Neural cell (in vitro differentiated cells): ENCODE measurements around the gene OSBPL2. TPM values are rescaled to one million over a fixed set of nuclear protein-coding genes. Genes with fewer than 3 reads are reported as not detected.

Experiments
- H2AFZ ChIP-seq: fragments of 200-600, 300-800 bp; sonication (generic), shearing (Covaris generic); 2 replicates; pipeline ENCODE4 v1.6.0; 2014; ENCODE audit warnings: low read depth, mild to moderate bottlenecking, antibody characterized with exemption, low read length, moderate library complexity
- H3F3A ChIP-seq: fragments of 200-600 bp; shearing (Covaris generic); 2 replicates; pipeline ENCODE4 v1.6.1; 2016; ENCODE audit warnings: mild to moderate bottlenecking, moderate library complexity, mixed read lengths, antibody characterized with exemption, low read length; ENCODE audit not compliant: insufficient read depth, poor library complexity, severe bottlenecking
- H3K27ac ChIP-seq: fragments of 200-600, 300-800 bp; sonication (generic), shearing (Covaris generic); 2 replicates; pipeline ENCODE4 v1.5.1; 2014; ENCODE audit warnings: mild to moderate bottlenecking, low read length, moderate library complexity
- H3K27me3 ChIP-seq: fragments of 300-800, 200-600 bp; sonication (generic), shearing (Covaris generic); 2 replicates; pipeline ENCODE4 v1.6.0; 2014; ENCODE audit warnings: mild to moderate bottlenecking, low read depth, low read length, moderate library complexity; ENCODE audit not compliant: insufficient read depth
- H3K36me3 ChIP-seq: fragments of 300-800, 200-600 bp; sonication (generic), shearing (Covaris generic); 2 replicates; pipeline ENCODE4 v1.5.1; 2014; ENCODE audit warnings: mild to moderate bottlenecking, antibody characterized with exemption, low read length, moderate library complexity; ENCODE audit not compliant: insufficient read depth
- H3K4me2 ChIP-seq: fragments of 300-800, 200-600 bp; sonication (generic), shearing (Covaris generic); 2 replicates; pipeline ENCODE4 v1.6.0; 2014; ENCODE audit warnings: mild to moderate bottlenecking, low read length
- H3K4me3 ChIP-seq: fragments of 300-800, 200-600 bp; sonication (generic), shearing (Covaris generic); 2 replicates; pipeline ENCODE4 v1.5.1; 2014; ENCODE audit warnings: mild to moderate bottlenecking, low read length, moderate library complexity
- H3K79me2 ChIP-seq: fragments of 200-600 bp; shearing (Covaris generic); replicated peaks from 2 replicates; pipeline ENCODE4 v1.6.0; 2014; ENCODE audit warnings: mild to moderate bottlenecking, low read length, moderate library complexity; ENCODE audit not compliant: insufficient read depth
- H3K9ac ChIP-seq: fragments of 300-800, 200-600 bp; sonication (generic), shearing (Covaris generic); 2 replicates; pipeline ENCODE4 v1.6.1; 2016; ENCODE audit warnings: mild to moderate bottlenecking, low read length, mixed read lengths
- H3K9me2 ChIP-seq: fragments of 200-600 bp; shearing (Covaris generic); 2 replicates; pipeline ENCODE4 v1.6.1; 2016; ENCODE audit warnings: mild to moderate bottlenecking, low read length, mixed read lengths; ENCODE audit not compliant: insufficient read depth
- H3K9me3 ChIP-seq: fragments of 200-600, 300-800 bp; sonication (generic), shearing (Covaris generic); 2 replicates; pipeline ENCODE4 v1.6.1; 2016; ENCODE audit warnings: mild to moderate bottlenecking, mixed run types, low read length, moderate library complexity, mixed read lengths
- H4K20me1 ChIP-seq: fragments of 200-600 bp; shearing (Covaris generic); 2 replicates; pipeline ENCODE4 v1.6.1; 2016; ENCODE audit warnings: mild to moderate bottlenecking, mixed run types; ENCODE audit not compliant: insufficient read depth
- EP300 ChIP-seq: fragments of 450-650 bp; conservative IDR thresholded peaks from 2 replicates; pipeline ENCODE4 v1.6.1; 2014; ENCODE audit warnings: antibody characterized with exemption, mild to moderate bottlenecking, moderate library complexity; ENCODE audit not compliant: poor library complexity, severe bottlenecking
- EZH2 ChIP-seq: fragments of 200-600, 300-800 bp; shearing (Covaris generic), sonication (generic); IDR thresholded peaks from 2 replicates; pipeline ENCODE4 v1.6.1; 2014; ENCODE audit warnings: antibody characterized with exemption, low read length, borderline replicate concordance, mild to moderate bottlenecking; ENCODE audit not compliant: insufficient read depth, poor library complexity, severe bottlenecking
- MXI1 ChIP-seq: fragments of 450-650 bp; conservative IDR thresholded peaks from 2 replicates; pipeline ENCODE4 v1.6.1; 2014; ENCODE audit warnings: antibody characterized with exemption, mild to moderate bottlenecking; ENCODE audit not compliant: poor library complexity, severe bottlenecking
- POLR2AphosphoS5 ChIP-seq: IDR thresholded peaks from 2 replicates; pipeline ENCODE4 v1.6.1; 2012
- RAD21 ChIP-seq: fragments of 450-650 bp; conservative IDR thresholded peaks from 2 replicates; pipeline ENCODE4 v1.6.1; 2014; ENCODE audit warnings: antibody characterized with exemption, mild to moderate bottlenecking, moderate library complexity
- SMC3 ChIP-seq: fragments of 450-650 bp; conservative IDR thresholded peaks from 2 replicates; pipeline ENCODE4 v1.6.1; 2014; ENCODE audit warnings: antibody characterized with exemption, mild to moderate bottlenecking, moderate library complexity; ENCODE audit not compliant: poor library complexity
- TAF1 ChIP-seq: IDR thresholded peaks from 2 replicates; pipeline ENCODE4 v1.6.1; 2012; ENCODE audit warnings: low read depth
- polyA plus RNA-seq: library from polyadenylated mRNA; depleted of rRNA; stranded (reverse); fragments of >200 nt; gene quantifications from 2 replicates; pipeline ENCODE4 v1.2.3, GENCODE V29; 2014
- TF ChIP-seq, protein P1 (sequence below): IDR thresholded peaks from 2 replicates; pipeline ENCODE4 v1.6.1; 2012; ENCODE audit warnings: borderline replicate concordance
- TF ChIP-seq, protein P2 (sequence below): fragments of 450-650 bp; IDR thresholded peaks from 2 replicates; pipeline ENCODE4 v1.5.1; 2014; ENCODE audit warnings: antibody characterized with exemption, mild to moderate bottlenecking, moderate library complexity; ENCODE audit not compliant: poor library complexity, severe bottlenecking

The OSBPL2 gene
- polyA plus RNA-seq, 1 donor from 2014 or later: 41.5 TPM

DNA sequence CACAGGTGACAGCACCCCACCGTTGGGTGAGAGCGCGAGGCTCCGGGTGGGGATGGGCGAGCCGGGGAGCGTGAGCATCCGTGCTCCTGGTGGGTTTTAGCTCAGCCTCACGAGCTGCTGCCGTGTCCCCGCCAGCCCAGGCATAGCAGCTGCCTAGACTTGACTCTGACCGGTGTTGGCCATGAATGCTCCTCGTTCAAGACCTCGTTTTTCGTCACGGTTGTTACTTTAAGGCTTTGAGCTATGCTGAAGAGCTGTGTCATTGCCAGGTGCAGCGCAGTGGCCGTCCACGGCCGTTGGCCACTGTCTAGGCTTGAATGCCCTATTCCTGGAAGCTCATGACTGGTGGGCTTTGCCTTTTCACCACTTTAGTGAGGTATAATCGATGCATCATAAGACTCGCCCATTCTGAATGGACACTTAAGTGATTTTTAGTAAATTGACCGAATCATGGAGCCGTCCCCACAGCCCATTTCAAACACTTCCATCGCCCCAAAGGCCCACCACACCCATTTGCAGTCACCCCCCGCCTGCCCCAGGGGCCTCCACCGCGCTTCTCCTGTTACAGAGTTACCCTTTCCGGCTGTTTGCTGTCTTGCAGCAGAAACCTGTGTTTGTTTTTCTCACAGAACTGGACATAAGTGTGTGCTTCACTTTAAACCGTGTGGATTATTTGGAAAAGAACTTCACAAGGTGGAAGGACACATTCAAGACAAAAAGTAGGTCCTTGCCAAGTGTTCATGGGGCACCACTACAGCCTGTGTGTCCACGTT lies 43.0 kb downstream of the OSBPL2 start:
- H4K20me1 ChIP-seq: no peaks in the 10 kb centered on the region
- TF ChIP-seq EP300: no peak
- TF ChIP-seq SMC3: no peak
- no peak for TF ChIP-seq RAD21
- TF ChIP-seq TAF1: no peak
- TF ChIP-seq, protein P1, sequence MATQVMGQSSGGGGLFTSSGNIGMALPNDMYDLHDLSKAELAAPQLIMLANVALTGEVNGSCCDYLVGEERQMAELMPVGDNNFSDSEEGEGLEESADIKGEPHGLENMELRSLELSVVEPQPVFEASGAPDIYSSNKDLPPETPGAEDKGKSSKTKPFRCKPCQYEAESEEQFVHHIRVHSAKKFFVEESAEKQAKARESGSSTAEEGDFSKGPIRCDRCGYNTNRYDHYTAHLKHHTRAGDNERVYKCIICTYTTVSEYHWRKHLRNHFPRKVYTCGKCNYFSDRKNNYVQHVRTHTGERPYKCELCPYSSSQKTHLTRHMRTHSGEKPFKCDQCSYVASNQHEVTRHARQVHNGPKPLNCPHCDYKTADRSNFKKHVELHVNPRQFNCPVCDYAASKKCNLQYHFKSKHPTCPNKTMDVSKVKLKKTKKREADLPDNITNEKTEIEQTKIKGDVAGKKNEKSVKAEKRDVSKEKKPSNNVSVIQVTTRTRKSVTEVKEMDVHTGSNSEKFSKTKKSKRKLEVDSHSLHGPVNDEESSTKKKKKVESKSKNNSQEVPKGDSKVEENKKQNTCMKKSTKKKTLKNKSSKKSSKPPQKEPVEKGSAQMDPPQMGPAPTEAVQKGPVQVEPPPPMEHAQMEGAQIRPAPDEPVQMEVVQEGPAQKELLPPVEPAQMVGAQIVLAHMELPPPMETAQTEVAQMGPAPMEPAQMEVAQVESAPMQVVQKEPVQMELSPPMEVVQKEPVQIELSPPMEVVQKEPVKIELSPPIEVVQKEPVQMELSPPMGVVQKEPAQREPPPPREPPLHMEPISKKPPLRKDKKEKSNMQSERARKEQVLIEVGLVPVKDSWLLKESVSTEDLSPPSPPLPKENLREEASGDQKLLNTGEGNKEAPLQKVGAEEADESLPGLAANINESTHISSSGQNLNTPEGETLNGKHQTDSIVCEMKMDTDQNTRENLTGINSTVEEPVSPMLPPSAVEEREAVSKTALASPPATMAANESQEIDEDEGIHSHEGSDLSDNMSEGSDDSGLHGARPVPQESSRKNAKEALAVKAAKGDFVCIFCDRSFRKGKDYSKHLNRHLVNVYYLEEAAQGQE: no peak
- H3F3A ChIP-seq: no peaks in the 10 kb centered on the region
- no peak overlapping the region for H3K4me2 ChIP-seq
- H3K79me2 ChIP-seq: no peaks in the 10 kb centered on the region
- no peak overlapping the region for H3K9ac ChIP-seq
- no peak overlapping the region for H3K4me3 ChIP-seq
- H3K9me2 ChIP-seq: no peaks in the 10 kb centered on the region
- H2AFZ ChIP-seq: no peak overlapping the region
- no peaks in the 10 kb centered on the region for H3K9me3 ChIP-seq
- no peaks in the 10 kb centered on the region for H3K27me3 ChIP-seq
- no peak overlapping the region for H3K27ac ChIP-seq
- H3K36me3 ChIP-seq: no peaks in the 10 kb centered on the region

- Histone ChIP-seq H3K27ac (no peak overlapping the region), H3K27me3 (no peaks in the 10 kb centered on the region), H3K36me3 (no peaks in the 10 kb centered on the region), H3K9me2 (no peaks in the 10 kb centered on the region), H2AFZ (no peak overlapping the region), H3K9ac (no peak overlapping the region), H4K20me1 (no peaks in the 10 kb centered on the region), H3K9me3 (no peaks in the 10 kb centered on the region), H3K79me2 (no peaks in the 10 kb centered on the region), H3K4me3 (no peak overlapping the region), H3K4me2 (no peak overlapping the region), H3F3A (no peaks in the 10 kb centered on the region)
- TF ChIP-seq, protein P1: no peak
- TF ChIP-seq POLR2AphosphoS5 (no peak), TAF1 (no peak), MXI1 (no peak), EZH2 (no peak), RAD21 (no peak), EP300 (no peak), SMC3 (no peak)
- TF ChIP-seq, protein P2, sequence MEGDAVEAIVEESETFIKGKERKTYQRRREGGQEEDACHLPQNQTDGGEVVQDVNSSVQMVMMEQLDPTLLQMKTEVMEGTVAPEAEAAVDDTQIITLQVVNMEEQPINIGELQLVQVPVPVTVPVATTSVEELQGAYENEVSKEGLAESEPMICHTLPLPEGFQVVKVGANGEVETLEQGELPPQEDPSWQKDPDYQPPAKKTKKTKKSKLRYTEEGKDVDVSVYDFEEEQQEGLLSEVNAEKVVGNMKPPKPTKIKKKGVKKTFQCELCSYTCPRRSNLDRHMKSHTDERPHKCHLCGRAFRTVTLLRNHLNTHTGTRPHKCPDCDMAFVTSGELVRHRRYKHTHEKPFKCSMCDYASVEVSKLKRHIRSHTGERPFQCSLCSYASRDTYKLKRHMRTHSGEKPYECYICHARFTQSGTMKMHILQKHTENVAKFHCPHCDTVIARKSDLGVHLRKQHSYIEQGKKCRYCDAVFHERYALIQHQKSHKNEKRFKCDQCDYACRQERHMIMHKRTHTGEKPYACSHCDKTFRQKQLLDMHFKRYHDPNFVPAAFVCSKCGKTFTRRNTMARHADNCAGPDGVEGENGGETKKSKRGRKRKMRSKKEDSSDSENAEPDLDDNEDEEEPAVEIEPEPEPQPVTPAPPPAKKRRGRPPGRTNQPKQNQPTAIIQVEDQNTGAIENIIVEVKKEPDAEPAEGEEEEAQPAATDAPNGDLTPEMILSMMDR: no peak
These were observed 43.8 kb downstream of the OSBPL2 start for GRCh38 chr20:62282103-62282502.
